Kidney epithelial cell (primary cell): ENCODE results near the gene TRRAP. TPM values are rescaled to one million over a fixed set of nuclear protein-coding genes. Genes with fewer than 3 reads are reported as not detected.

Experiments
- DNase-seq: peaks from one replicate; pipeline ENCODE4 v3.0.0-alpha.2; 2010; ENCODE audit warnings: low read depth
- H3K27me3 ChIP-seq: 2 replicates; pipeline ENCODE4 v1.6.0; 2011; ENCODE audit warnings: low read length; ENCODE audit not compliant: control insufficient read depth, insufficient read depth
- H3K36me3 ChIP-seq: 2 replicates; pipeline ENCODE4 v1.5.1; 2011; ENCODE audit warnings: low read length; ENCODE audit not compliant: control insufficient read depth, insufficient read depth
- H3K4me3 ChIP-seq: 2 replicates; pipeline ENCODE4 v1.5.1; 2011; ENCODE audit warnings: low read depth, mild to moderate bottlenecking, control low read depth, low read length
- total RNA-seq: library from RNA; depleted of rRNA; stranded (reverse); fragments of >200 nt; gene quantifications from 2 replicates; pipeline ENCODE4 v1.2.3, GENCODE V29; 2015
- TF ChIP-seq, protein P1 (sequence below): IDR thresholded peaks from 2 replicates; pipeline ENCODE4 v1.5.1; 2011; ENCODE audit warnings: mild to moderate bottlenecking, moderate library complexity, low read length, control low read depth, inconsistent platforms; ENCODE audit not compliant: insufficient read depth, poor library complexity, severe bottlenecking

The TRRAP gene
- total RNA-seq, 1 donor from 2014 or later = 35.1 TPM

GRCh38 chr7:98862716-98863420, 15.5 kb upstream of the TRRAP start:
- no peak for DNase-seq
- no peaks in the 10 kb centered on the region for H3K36me3 ChIP-seq
- H3K4me3 ChIP-seq = no peak overlapping the region
- TF ChIP-seq, protein P1, sequence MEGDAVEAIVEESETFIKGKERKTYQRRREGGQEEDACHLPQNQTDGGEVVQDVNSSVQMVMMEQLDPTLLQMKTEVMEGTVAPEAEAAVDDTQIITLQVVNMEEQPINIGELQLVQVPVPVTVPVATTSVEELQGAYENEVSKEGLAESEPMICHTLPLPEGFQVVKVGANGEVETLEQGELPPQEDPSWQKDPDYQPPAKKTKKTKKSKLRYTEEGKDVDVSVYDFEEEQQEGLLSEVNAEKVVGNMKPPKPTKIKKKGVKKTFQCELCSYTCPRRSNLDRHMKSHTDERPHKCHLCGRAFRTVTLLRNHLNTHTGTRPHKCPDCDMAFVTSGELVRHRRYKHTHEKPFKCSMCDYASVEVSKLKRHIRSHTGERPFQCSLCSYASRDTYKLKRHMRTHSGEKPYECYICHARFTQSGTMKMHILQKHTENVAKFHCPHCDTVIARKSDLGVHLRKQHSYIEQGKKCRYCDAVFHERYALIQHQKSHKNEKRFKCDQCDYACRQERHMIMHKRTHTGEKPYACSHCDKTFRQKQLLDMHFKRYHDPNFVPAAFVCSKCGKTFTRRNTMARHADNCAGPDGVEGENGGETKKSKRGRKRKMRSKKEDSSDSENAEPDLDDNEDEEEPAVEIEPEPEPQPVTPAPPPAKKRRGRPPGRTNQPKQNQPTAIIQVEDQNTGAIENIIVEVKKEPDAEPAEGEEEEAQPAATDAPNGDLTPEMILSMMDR = no peak
- H3K27me3 ChIP-seq = peaks cover 2% of the 10 kb centered on the region

DNA sequence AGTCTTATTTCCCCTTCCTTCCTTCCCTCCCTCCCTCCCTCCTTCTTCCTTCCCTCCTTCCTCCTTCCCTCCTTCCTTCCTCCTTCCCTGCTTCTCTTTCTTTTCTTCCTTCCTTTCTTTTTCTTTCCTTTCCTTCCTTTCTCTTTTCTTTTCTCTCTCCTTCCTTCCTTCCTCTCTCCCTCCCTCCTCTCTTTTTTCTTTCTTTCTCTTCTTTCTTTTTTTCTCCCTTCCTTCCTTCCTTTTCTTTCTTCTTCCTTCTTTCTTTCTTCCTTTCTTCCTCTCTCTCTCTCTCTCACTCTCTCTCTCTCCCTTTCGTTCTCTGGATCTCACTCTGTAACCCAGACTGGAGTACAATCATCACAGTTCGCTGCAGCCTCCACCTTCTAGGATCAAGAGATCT, 14.7 kb upstream of the TRRAP start:
- Histone ChIP-seq H3K27me3 (peaks cover 2% of the 10 kb centered on the region), H3K36me3 (no peaks in the 10 kb centered on the region), H3K4me3 (no peak overlapping the region)
- TF ChIP-seq, protein P1 = no peak
- no peak for DNase-seq

GRCh38 chr7:98864731-98865453, 13.4 kb upstream of the TRRAP start:
- TF ChIP-seq, protein P1 = no peak
- no peak for DNase-seq

GRCh38 chr7:98866351-98866750, 12.0 kb upstream of the TRRAP start:
- TF ChIP-seq, protein P1 = no peak
- DNase-seq = no peak
- no peak overlapping the region for H3K4me3 ChIP-seq
- H3K27me3 ChIP-seq = peaks cover 18% of the 10 kb centered on the region
- H3K36me3 ChIP-seq = no peaks in the 10 kb centered on the region

More at GRCh38 chr7:98864731-98865453, 13.4 kb upstream of the TRRAP start:
- Histone ChIP-seq H3K36me3 (no peaks in the 10 kb centered on the region), H3K27me3 (peaks cover 14% of the 10 kb centered on the region), H3K4me3 (no peak overlapping the region)

DNA sequence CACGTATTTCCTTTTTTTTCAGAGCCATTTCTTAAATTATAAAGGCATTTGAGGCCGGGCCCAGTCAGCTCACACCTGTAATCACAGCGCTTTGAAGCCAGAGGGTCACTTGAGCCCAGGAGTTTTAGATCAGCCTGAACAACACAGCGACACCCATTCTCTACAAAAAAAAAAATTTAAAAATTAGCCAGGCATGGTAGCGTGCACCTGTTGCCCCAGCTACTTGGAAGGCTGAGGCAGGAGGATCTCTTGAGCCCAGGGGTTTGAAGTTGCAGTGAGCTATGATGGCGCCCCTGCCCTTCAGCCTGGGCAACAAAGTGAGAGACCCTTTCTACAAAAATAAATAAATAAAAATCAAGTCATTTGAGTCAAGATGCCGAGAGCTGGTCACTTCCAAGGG, 11.6 kb upstream of the TRRAP start:
- DNase-seq = no peak
- H3K4me3 ChIP-seq = no peak overlapping the region
- H3K36me3 ChIP-seq = no peaks in the 10 kb centered on the region
- peaks cover 18% of the 10 kb centered on the region for H3K27me3 ChIP-seq
- TF ChIP-seq, protein P1 = no peak
